Stimulated activated CD8-positive, alpha-beta memory T cell treated with anti-CD3 and anti-CD28 coated beads, Interleukin-15, amount 100 ng/mL, for 24 hours (primary cell): ENCODE data around the gene KLHDC3.
A peak's percentile ranks its signal among the peaks of the same experiment; 100 is the strongest.

Source experiments
- DNase-seq: peaks from one replicate; pipeline ENCODE4 v3.0.0-alpha.2; 2020; ENCODE audit warnings: low read depth

Gene KLHDC3

DNA sequence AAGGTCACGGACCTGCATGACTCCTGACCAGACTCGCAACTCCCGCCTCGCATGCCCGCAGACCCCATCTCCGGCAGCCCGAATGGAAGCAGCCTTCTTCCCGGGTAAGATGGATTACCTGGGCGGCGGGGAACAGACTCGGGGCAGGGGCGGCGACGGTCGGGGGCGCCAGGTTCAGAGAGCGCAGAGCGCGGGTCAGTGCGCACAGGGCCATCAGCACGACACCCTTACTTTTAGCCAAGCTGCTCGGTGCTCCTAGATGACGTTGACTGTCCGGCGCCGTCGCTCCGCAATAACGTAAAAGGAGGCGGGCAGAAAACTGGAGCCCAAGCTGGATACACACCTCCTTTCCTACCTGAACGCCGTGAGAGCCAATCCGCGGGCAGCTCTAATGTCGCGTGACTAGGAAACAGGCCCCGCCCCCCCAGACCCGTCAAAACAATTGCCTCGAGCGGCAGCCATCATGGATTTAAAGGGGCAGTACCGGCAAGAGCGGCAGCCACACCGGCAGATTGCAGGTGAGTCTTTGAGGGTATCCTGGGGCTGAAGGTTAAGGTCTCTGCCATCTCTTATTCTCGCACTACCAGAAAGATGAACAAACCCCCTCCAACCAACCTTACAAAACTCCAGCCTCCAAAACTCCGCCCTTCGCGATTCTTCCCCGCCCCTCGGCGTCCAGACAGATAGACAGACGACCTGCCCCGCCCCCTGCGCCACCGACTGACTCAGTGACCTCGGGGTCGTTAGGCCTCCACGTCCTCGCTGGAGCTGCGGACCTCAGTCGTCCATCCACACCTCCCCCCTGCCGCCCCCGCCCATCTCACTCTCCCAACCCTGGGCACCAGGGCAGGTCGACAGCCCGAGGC is 45.4 kb downstream of the KLHDC3 start, which contains the start of the genes KLC4 and MRPL2:
TSS of gene KLC4 (plus strand) at position 464 of the 866 bp plus-strand sequence. CDS start 1,705 bp downstream, outside the sequence.
TSS of gene MRPL2 (minus strand) at position 267 of the 866 bp plus-strand sequence. CDS start at position 214, 53 bp downstream.
- peak; percentile 87 for DNase-seq

DNA sequence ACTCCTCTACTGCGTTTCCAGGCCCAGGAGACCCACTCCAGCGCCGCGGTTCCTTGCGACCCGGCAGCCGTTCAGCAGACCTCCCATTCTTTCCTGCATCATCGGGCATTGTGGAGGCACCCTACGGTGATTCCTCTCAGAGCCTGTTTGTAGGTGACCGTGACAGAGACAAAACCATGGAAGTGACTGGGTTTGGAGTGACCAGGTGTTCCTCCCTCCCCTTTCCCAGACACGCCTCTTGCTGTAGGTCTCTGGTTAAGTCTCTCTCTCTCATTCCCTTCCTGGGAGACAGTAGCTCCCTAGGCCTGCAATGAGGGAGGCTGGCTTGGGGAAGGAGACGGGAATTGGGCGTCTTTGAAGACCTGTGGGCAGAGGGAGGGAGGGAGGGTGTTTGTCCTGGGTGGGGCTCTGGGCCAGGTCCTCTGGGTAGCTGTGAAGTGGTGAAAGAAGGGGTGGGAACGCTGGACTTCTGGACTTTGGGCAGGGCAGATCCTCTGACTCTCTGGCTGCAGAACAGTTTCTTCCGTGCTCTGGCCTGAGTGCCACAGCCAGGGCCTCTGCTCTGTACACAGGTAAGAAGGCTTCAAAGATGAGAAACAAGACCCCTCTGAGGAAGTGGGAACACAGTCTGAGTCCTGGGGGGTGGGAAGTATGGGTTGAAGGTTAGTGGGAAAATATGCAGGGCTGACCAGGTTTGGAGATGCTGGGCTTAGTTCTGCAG is 46.1 kb downstream of the KLHDC3 start:
- no peak for DNase-seq

DNA sequence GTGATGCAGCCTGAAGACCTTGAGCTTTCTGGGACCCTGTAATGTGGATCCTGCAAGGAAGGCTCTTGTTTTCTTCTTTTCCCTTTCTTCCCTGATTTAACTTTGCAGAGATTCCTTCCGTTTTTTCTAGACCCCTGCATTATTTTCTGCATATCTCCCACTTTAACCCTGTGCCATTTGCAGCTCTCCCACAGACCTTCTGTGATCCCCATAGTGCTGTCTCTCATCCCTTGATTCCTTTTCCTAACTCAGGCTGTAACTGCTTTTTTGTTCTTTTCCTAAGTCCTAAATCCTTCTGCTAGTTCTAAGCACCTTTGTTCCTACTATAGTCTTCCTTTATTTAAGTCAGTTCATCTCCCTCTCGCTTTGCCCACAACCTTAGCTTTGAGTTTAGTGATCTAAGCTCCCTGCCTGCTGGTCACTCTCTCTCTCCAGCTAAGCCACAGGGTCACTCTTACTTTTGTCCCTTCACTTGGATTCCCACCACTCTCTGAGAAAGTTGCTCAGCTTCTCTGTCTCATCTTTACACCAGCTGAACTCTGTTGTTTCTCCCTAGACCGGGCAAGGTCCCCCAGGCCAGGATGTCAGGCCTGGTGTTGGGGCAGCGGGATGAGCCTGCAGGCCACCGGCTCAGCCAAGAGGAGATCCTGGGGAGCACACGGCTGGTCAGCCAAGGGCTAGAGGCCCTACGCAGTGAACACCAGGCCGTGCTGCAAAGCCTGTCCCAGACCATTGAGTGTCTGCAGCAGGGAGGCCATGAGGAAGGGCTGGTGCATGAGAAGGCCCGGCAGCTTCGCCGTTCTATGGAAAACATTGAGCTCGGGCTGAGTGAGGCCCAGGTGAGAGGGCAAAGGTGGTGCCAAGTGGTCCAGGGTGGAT is 46.9 kb downstream of the KLHDC3 start:
- no peak for DNase-seq

DNA sequence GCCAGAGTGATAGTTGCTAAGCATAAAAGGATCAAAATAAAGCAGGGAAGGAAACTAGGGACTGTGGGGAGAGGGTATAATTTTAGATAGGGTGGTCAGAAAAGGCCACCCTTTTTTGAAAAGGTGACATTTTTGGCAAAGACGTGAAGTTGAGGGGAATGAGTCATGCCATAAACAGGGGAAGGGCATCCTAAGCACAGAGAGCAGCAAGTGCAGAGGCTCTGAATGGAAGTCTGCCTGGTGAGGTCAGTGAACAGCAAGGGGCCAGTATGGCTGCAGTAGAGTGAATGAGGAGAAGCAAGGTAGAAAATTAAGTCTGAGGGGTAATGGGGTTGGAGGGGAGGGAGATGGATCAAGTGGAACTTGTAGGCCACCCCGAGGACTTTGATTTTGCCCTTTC is 47.8 kb downstream of the KLHDC3 start:
- DNase-seq, result no peak

DNA sequence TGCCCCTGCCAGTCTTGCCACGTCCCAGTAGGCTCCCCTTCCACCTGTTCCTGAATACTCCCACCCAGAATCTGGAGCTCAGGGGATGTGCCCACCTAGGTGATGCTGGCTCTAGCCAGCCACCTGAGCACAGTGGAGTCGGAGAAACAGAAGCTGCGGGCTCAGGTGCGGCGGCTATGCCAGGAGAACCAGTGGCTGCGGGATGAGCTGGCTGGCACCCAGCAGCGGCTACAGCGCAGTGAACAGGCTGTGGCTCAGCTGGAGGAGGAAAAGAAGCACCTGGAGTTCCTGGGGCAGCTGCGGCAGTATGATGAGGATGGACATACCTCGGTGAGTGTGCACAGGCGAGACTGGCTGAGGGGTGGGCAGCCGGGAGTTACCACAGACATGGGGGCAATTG is 48.8 kb downstream of the KLHDC3 start:
- no peak for DNase-seq

DNA sequence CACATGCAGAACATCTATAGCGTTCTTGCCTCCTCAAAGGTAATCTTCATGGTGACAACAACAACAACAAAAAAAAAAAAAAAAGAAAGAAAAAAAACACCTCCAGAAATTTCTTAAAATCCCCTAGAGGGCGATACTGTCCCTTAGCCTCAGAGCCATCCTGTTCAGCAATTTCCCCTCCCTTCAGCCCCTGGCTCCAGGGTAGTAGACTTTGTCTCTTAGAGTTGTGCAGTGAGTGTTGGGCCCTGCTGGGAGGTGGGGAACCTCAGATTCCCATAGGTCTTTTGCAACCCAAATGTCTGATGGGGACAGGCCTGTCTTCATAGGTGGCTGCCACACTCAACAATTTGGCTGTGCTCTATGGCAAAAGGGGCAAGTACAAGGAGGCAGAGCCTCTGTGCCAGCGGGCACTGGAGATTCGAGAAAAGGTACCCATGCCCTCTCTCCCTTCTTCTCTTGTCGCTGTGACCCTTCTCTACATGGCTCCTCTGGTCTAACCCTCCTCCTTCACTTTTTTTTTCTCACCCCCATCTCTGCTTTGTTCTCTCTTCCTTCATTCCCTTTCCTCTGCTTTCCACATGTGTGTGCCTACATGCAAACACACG is 56.1 kb downstream of the KLHDC3 start:
- DNase-seq, result no peak
